Neural progenitor cell (in vitro differentiated cells): ENCODE measurements around the gene TIMM23B.
"Not testable (repeated sequence)": the region's sequence is repeated elsewhere in the genome, so short reads cannot be mapped to it uniquely, and the experiment has no call there.

ENCODE experiments used
- CTCF ChIP-seq: fragments of 200-600 bp; sonication (generic); IDR thresholded peaks from 2 replicates; pipeline ENCODE4 v1.5.1; 2017; ENCODE audit warnings: antibody characterized with exemption, mild to moderate bottlenecking
- EZH2 ChIP-seq: fragments of 200-600 bp; sonication (generic); IDR thresholded peaks from 2 replicates; pipeline ENCODE4 v1.6.1; 2017; ENCODE audit warnings: antibody characterized with exemption, mild to moderate bottlenecking, moderate library complexity
- EZH2phosphoT487 ChIP-seq: fragments of 200-600 bp; sonication (generic); IDR thresholded peaks from 2 replicates; pipeline ENCODE4 v1.6.1; 2017; ENCODE audit warnings: antibody characterized with exemption

- not testable (repeated sequence) for TF ChIP-seq CTCF, EZH2, EZH2phosphoT487
Observed at GRCh38 chr10:49970331-49970857, 28.5 kb downstream of the TIMM23B start.
